GM18502 (cell line): ENCODE measurements around the gene BCL2L1.

Experiments used
- ATAC-seq: cut with Tn5 transposase; IDR thresholded peaks from one replicate; pipeline ENCODE4 v1.9.1; 2021; ENCODE audit warnings: mild to moderate bottlenecking; ENCODE audit not compliant: unreplicated experiment, poor library complexity

Gene BCL2L1

DNA sequence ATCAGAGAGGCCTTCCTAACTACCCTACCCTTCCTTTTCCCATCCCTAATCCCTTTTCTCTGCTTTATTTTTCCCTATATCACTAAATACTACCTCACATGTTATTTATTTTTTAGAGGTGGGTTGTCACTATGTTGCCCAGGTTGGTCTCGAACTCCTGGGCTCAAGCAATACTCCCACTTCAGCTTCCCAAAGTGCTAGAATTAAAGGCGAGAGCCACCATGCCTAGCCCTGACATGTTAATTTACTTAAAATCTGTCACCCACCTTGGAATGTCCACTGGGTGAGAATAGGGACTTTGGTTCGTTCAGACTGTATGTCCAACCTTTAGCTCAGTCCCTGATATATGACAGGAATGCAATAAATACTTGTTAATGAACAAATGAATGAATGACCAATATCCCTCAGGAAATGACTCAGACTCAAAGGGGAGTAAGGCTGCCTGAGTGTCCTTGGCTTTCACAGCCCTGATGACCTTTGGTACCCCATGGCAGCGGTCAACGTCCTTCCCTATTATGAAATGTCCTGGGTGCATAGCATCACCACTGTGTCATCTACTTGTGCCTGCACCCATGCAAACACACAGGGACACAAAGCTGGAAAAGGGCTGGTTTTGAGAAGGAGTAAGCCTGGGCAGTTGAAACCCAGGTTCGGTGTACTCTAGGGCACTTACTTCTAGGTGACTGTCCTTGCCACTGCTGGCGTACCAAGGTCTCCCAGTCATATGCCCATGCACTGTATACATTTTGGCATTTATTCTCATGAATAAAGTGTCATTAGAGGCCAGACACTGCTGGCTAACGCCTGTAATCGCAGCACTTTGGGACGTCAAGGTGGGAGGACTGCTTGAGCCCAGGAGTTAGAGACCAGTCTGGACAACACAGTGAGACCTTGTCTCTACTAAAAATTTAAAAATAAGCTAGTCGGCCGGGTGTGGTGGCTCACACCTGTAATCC is 26.5 kb downstream of the BCL2L1 start:
- no peak for ATAC-seq

DNA sequence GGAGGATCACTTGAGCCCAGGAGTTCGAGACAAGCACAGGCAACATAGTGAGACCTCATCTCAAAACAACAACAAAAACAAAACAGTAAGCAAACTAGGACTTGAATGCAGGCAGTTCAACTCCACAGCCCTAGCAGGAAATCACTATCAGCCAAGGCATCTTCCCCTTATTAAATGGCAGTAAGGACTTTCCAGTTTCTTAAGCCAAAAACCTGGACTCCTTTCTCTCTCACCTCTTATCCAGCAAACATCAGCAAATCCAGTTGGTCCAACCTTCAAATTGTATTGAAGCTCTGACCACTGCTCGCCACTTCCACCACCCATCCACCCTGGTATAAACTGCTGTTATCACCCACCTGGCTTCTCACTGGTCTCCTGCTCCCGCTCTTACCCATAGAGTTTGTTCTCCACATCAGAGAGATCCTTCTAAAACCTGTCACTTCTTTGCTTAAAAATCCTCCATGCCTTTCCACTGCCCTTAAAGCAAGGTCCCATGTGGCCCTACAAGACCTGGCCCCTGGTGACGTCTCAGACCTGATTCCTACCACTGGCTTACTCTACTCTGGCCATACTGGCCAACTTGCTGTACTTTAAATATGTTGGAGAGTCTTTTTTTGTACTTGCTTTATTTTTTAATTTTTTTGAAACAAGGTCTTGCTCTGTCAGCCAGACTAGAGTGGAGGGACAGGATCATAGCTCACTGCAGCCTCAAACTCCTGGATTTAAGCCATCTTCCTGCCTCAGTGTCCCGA is 27.6 kb downstream of the BCL2L1 start:
- ATAC-seq = no peak

GRCh38 chr20:31693987-31694661 is 28.5 kb downstream of the BCL2L1 start:
- ATAC-seq = no peak

DNA sequence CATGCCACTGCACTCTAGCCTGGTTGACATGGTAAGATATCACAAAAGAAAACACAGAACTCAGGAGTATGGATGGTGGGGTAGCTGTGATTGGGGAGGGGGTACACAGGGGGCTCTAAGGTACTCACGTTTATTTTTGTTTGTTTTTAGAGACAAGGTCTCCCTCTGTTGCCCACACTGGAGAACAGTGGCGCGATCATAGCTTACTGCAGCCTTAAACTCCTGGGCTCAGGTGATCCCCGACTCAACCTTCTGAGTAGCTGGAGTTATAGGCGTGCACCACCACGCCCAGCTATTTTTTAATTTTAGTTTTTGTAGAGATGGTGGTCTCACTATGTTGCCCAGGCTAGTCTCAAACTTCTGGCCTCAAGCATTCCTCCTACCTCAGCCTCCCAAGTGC is 29.3 kb downstream of the BCL2L1 start:
- no peak for ATAC-seq

GRCh38 chr20:31691646-31692275 is 30.9 kb downstream of the BCL2L1 start:
- peak; percentile 66 for ATAC-seq

- ATAC-seq = no peak
These were observed 32.5 kb downstream of the BCL2L1 start for GRCh38 chr20:31690124-31690666.

DNA sequence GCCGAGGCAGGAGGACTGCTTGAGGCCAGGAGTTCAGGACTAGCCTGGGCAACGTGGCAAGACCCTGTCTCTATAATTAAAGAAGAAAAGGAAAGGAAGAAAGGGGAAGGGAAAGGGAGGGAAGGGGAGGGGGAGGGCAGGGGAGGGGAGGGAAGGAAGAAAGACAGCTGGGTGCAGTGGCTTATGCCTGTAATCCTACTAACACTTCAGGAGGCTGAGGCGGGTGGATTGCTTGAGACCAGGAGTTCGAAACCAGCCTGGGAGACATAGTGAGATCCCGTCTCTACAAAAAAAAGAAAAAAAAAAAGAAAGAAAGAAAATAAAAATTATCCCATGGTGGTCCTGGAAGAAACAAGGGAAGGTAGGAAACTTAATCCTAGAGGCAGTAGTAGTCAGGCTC is 33.5 kb downstream of the BCL2L1 start:
- ATAC-seq = no peak

GRCh38 chr20:31687777-31688176 is 34.9 kb downstream of the BCL2L1 start:
- ATAC-seq = no peak

- no peak for ATAC-seq
These were observed 36.6 kb downstream of the BCL2L1 start for GRCh38 chr20:31685853-31686643.

DNA sequence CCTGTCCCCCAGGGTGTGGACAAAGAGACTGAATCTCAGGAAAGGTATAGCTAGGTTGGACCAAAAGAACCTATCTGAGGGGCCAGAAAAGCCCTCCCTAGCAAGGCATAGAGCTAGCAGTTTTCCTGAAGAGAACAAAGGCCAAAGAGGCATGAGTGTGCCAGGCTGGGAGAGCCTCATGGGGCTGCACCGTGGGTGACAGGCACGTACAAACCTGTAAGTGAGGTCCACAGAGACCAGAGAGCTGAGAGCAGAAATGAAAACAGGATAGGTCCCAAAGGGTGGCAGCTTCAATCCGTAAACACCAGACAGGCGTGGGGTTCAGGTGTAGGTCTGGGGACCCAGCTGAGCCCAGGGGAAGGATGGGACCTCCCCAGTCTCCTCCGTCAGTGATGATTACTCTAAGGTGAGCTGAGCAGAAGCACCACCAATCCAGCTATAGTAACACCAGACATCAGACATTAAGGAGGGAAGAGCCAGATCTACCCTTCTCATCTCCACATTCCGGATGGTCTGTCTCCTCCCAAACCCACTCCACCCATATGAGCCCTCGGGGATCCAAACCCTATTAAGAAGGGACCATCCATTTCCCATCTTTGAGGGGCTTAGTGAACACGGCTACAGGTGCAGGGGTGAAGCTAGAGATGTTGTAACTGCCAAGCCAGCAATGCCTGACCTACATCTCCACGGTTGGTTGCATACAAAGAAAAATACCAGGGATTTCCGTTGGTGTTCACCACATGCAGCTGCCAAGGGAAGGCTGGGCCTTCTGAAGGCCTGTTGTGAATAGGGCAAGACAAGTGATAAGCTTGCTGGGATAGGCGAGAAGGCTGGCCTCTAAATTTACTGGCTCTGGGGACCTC is 38.3 kb downstream of the BCL2L1 start:
- ATAC-seq = peak; percentile 62

GRCh38 chr20:31682927-31683326 is 39.7 kb downstream of the BCL2L1 start:
- ATAC-seq = no peak

GRCh38 chr20:31682352-31682751 is 40.3 kb downstream of the BCL2L1 start:
- no peak for ATAC-seq

DNA sequence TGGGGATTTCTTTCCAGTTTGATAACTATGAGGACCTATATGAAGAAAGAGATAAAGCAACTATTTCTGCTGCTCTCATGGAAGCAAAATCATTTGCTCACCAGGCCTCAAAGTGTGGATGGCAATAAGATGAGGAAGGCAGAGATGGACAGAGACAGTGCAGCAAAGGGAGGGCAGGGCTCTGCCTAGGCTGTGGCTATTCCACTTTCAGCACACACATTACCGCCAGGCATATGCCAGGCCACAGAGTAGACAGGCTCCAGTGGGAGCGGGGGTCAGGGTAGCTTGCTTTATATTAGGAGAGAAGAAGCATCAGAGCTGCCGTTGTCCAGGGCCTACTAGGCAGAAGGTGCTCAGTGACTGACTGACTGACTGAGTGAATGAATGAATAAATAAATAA is 40.9 kb downstream of the BCL2L1 start:
- ATAC-seq = no peak

DNA sequence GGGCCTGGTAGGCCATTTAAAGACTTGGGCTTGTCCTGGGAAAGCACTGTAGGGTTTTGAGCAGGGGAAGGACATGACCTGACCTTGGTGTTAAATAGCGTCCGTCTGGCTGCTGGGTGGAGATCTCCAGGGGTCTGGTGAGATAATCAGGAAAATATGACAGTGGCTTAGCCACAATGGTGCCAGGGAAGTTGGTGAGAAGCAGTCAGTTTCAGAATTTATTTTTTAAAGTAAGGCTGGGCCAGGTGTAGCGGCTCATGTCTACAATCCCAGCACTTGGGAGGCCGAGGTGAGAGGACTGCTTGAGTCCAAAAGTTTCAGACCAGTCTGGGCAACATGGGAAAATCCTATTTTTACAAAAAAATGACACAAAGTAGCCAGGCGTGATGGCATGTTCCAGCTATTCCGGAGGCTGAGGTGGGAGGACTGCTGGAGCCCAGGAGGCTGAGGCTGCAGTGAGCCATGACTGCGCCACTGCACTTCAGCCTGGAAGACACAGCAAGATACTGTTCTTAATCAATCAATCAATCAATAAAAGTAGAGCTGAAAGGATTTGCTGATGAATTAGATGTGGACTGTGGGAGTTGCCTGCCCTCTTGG is 41.4 kb downstream of the BCL2L1 start:
- no peak for ATAC-seq

- no peak for ATAC-seq
These were observed 42.2 kb downstream of the BCL2L1 start for GRCh38 chr20:31680286-31681127.

- ATAC-seq = no peak
These were observed 43.0 kb downstream of the BCL2L1 start for GRCh38 chr20:31679357-31680285.
